H1 (cell line): ENCODE results near the gene COX18. TPM values are rescaled to one million over a fixed set of nuclear protein-coding genes. Genes with fewer than 3 reads are reported as not detected.

Experiments
- CTCF ChIA-PET: fragments of 300-600 bp; sonication (Branson Sonifier 250); formaldehyde crosslinking; loops from one replicate; lab custom pipeline; 2021; ENCODE audit not compliant: partially characterized antibody; lab: Charles Lee
- POLR2A ChIA-PET: fragments of 300-600 bp; sonication (Branson Sonifier 250); formaldehyde crosslinking; loops from one replicate; lab custom pipeline; 2021; ENCODE audit warnings: inconsistent platforms; ENCODE audit not compliant: partially characterized antibody; lab: Charles Lee
- DNase-seq, 2 experiments: peaks; one replicate each; pipeline versions ENCODE4 v3.0.0 to v3.0.0-alpha.2; 2010 to 2022; ENCODE audit warnings: low spot score in 2 of 2, low read depth in 1 of 2, mixed read lengths in 1 of 2
- FAIRE-seq: peaks from 2 replicates; lab custom pipeline; 2011; peaks lifted over from hg19 to GRCh38; lab: Jason Lieb, UNC
- H2AFZ ChIP-seq: 2 replicates; pipeline ENCODE4 v1.8.1; 2012; ENCODE audit warnings: low read length, inconsistent platforms
- H2AK5ac ChIP-seq: 2 replicates; pipeline ENCODE4 v1.6.1; 2013; ENCODE audit warnings: low read depth, low read length
- H2BK120ac ChIP-seq: replicated peaks from 2 replicates; pipeline ENCODE3; 2013; ENCODE audit warnings: low read depth, low read length, inconsistent platforms
- H2BK12ac ChIP-seq: 2 replicates; pipeline ENCODE4 v1.6.1; 2013; ENCODE audit warnings: low read depth, low read length
- H2BK15ac ChIP-seq: 2 replicates; pipeline ENCODE4 v1.6.1; 2013; ENCODE audit warnings: low read length
- H2BK20ac ChIP-seq: 2 replicates; pipeline ENCODE4 v1.6.1; 2013; ENCODE audit warnings: low read length
- H2BK5ac ChIP-seq: 2 replicates; pipeline ENCODE4 v1.6.1; 2013; ENCODE audit warnings: low read depth, low read length
- H3K14ac ChIP-seq: 2 replicates; pipeline ENCODE4 v1.6.1; 2013; ENCODE audit warnings: inconsistent platforms; ENCODE audit not compliant: insufficient read length
- H3K18ac ChIP-seq: 2 replicates; pipeline ENCODE4 v1.6.1; 2013; ENCODE audit warnings: low read length; ENCODE audit errors: extremely low read depth
- H3K23ac ChIP-seq: 2 replicates; pipeline ENCODE4 v1.6.1; 2013; ENCODE audit warnings: inconsistent platforms; ENCODE audit not compliant: insufficient read length
- H3K23me2 ChIP-seq: 2 replicates; pipeline ENCODE4 v1.6.1; 2013; ENCODE audit warnings: low read depth, low read length
- H3K27ac ChIP-seq: 2 replicates; pipeline ENCODE4 v1.6.1; 2011; ENCODE audit warnings: low read depth, low read length, inconsistent platforms
- H3K27me3 ChIP-seq, 4 experiments: replicated peaks in 1 of 4; 1 replicate in 1 of 4; 2 replicates in 3 of 4; pipeline versions ENCODE4 v1.6.1 to v1.8.1; 2011 to 2013; ENCODE audit warnings: low read length in 3 of 4, mild to moderate bottlenecking in 3 of 4, inconsistent platforms in 2 of 4, mixed read lengths in 2 of 4, moderate library complexity in 1 of 4; ENCODE audit not compliant: control insufficient read depth in 3 of 4, insufficient read depth in 3 of 4; ENCODE audit errors: extremely low read depth in 1 of 4
- H3K36me3 ChIP-seq, 4 experiments: 2 replicates each; pipeline versions ENCODE4 v1.6.1 to v1.8.1; 2011 to 2013; ENCODE audit warnings: mild to moderate bottlenecking in 4 of 4, low read length in 3 of 4, moderate library complexity in 2 of 4, control low read depth in 1 of 4, inconsistent platforms in 1 of 4; ENCODE audit not compliant: insufficient read depth in 4 of 4, control insufficient read depth in 2 of 4
- H3K4ac ChIP-seq: replicated peaks from 2 replicates; pipeline ENCODE3; 2013; ENCODE audit warnings: low read length, low read depth, mixed read lengths, inconsistent platforms; ENCODE audit not compliant: insufficient read length
- H3K4me1 ChIP-seq, 4 experiments: replicated peaks in 1 of 4; 1 replicate in 1 of 4; 2 replicates in 3 of 4; pipeline versions ENCODE4 v1.6.1 to v1.8.1; 2011 to 2013; ENCODE audit warnings: low read length in 3 of 4, inconsistent platforms in 2 of 4, mixed read lengths in 1 of 4; ENCODE audit not compliant: insufficient read depth in 4 of 4, control insufficient read depth in 3 of 4
- H3K4me2 ChIP-seq, 2 experiments: 2 replicates each; pipeline versions ENCODE4 v1.6.1 to v1.8.1; 2011 to 2013; ENCODE audit warnings: low read depth in 2 of 2, low read length in 2 of 2, control low read depth in 1 of 2, inconsistent platforms in 1 of 2, mild to moderate bottlenecking in 1 of 2; ENCODE audit not compliant: insufficient read depth in 1 of 2
- H3K4me3 ChIP-seq, 4 experiments: fragments of 200-600, 300-600 bp in 1 of 4; sonication (generic), shearing (Covaris generic), sonication (Bioruptor Twin) in 1 of 4; 2 replicates each; pipeline versions ENCODE4 v1.5.1 to v1.8.1; 2011 to 2016; ENCODE audit warnings: low read length in 4 of 4, low read depth in 3 of 4, control low read depth in 2 of 4, inconsistent platforms in 2 of 4, mild to moderate bottlenecking in 2 of 4, mixed read lengths in 1 of 4, moderate library complexity in 1 of 4; ENCODE audit not compliant: insufficient read depth in 2 of 4; ENCODE audit errors: extremely low read depth in 1 of 4
- H3K56ac ChIP-seq: replicated peaks from 2 replicates; pipeline ENCODE3; 2013; ENCODE audit warnings: low read depth, mild to moderate bottlenecking, mixed read lengths, low read length, inconsistent platforms; ENCODE audit not compliant: insufficient read length
- H3K79me1 ChIP-seq: 2 replicates; pipeline ENCODE4 v1.6.1; 2013; ENCODE audit warnings: low read depth, low read length, control low read depth
- H3K79me2 ChIP-seq, 2 experiments: 2 replicates each; pipeline versions ENCODE4 v1.6.1 to v1.8.1; 2012 to 2013; ENCODE audit warnings: low read length in 2 of 2, mild to moderate bottlenecking in 2 of 2, inconsistent platforms in 1 of 2; ENCODE audit not compliant: insufficient read depth in 2 of 2, control insufficient read depth in 1 of 2
- H3K9ac ChIP-seq, 4 experiments: replicated peaks in 1 of 4; 1 replicate in 1 of 4; 2 replicates in 3 of 4; pipeline versions ENCODE4 v1.6.1 to v1.8.1; 2011 to 2013; ENCODE audit warnings: low read depth in 3 of 4, low read length in 3 of 4, control low read depth in 2 of 4, mild to moderate bottlenecking in 2 of 4, moderate library complexity in 2 of 4, inconsistent platforms in 1 of 4; ENCODE audit errors: extremely low read depth in 1 of 4
- H3K9me3 ChIP-seq, 2 experiments: 2 replicates each; pipeline versions ENCODE4 v1.6.1 to v1.8.1; 2012 to 2013; ENCODE audit warnings: mild to moderate bottlenecking in 2 of 2, moderate library complexity in 2 of 2, control low read depth in 1 of 2, inconsistent platforms in 1 of 2, low read depth in 1 of 2, low read length in 1 of 2, mixed read lengths in 1 of 2; ENCODE audit not compliant: insufficient read depth in 2 of 2
- H4K20me1 ChIP-seq, 2 experiments: replicated peaks in 1 of 2; 2 replicates each; pipeline versions ENCODE3 to v1.8.1; 2011 to 2013; ENCODE audit warnings: inconsistent platforms in 2 of 2, low read length in 2 of 2, mild to moderate bottlenecking in 1 of 2; ENCODE audit not compliant: insufficient read depth in 2 of 2, control insufficient read depth in 1 of 2
- H4K5ac ChIP-seq: 2 replicates; pipeline ENCODE4 v1.6.1; 2013; ENCODE audit warnings: low read length, low read depth, mixed read lengths, inconsistent platforms; ENCODE audit not compliant: insufficient read length
- H4K8ac ChIP-seq: 2 replicates; pipeline ENCODE4 v1.8.0; 2013; ENCODE audit warnings: mild to moderate bottlenecking, moderate library complexity, low read length, inconsistent platforms; ENCODE audit not compliant: insufficient read depth; ENCODE audit errors: extremely low read depth
- H4K91ac ChIP-seq: replicated peaks from 2 replicates; pipeline ENCODE3; 2013; ENCODE audit warnings: low read length, mixed read lengths, inconsistent platforms; ENCODE audit not compliant: insufficient read length
- ATF3 ChIP-seq: IDR thresholded peaks from 2 replicates; pipeline ENCODE4 v1.6.1; 2011; ENCODE audit warnings: low read depth, mild to moderate bottlenecking, low read length; ENCODE audit not compliant: insufficient read depth
- BCL11A ChIP-seq, 2 experiments: IDR thresholded peaks; one replicate each; pipeline ENCODE4 v1.6.1; 2011; ENCODE audit warnings: low read depth in 2 of 2, low read length in 2 of 2, mild to moderate bottlenecking in 2 of 2
- CBX5 ChIP-seq: fragments of 300-800, 300-1000 bp; sonication (generic); IDR thresholded peaks from 2 replicates; pipeline ENCODE4 v1.7.1; 2016; ENCODE audit warnings: antibody characterized with exemption, low read length, low read depth
- GTF2F1 ChIP-seq: IDR thresholded peaks from 2 replicates; pipeline ENCODE4 v1.6.1; 2012; ENCODE audit warnings: low read depth, low read length, improper control_type of control experiment, borderline replicate concordance
- HDAC2 ChIP-seq, 2 experiments: fragments of 300-600 bp in 1 of 2; sonication (generic) in 1 of 2; IDR thresholded peaks; 2 replicates each; pipeline ENCODE4 v1.6.1; 2011 to 2012; ENCODE audit warnings: low read depth in 2 of 2, low read length in 2 of 2, mild to moderate bottlenecking in 2 of 2, moderate library complexity in 2 of 2, borderline replicate concordance in 1 of 2, inconsistent platforms in 1 of 2
- JUN ChIP-seq: IDR thresholded peaks from 2 replicates; pipeline ENCODE4 v1.6.1; 2011; ENCODE audit warnings: low read depth, mild to moderate bottlenecking, improper control_type of control experiment, low read length
- SAP30 ChIP-seq: fragments of 300-600 bp; sonication (generic); IDR thresholded peaks from 2 replicates; pipeline ENCODE4 v1.7.1; 2012; ENCODE audit warnings: low read length, moderate library complexity, mild to moderate bottlenecking, inconsistent platforms; ENCODE audit not compliant: insufficient read depth, insufficient replicate concordance
- SUZ12 ChIP-seq: fragments of 200-600 bp; sonication (generic); IDR thresholded peaks from 2 replicates; pipeline ENCODE4 v1.6.1; 2012; ENCODE audit warnings: mild to moderate bottlenecking, inconsistent platforms, low read length, moderate library complexity, mixed read lengths
- WGBS, 2 experiments: shearing (Covaris generic) in 1 of 2; methylation state at CpG; one replicate each; pipeline versions ENCODE4 v1.1.6 to v1.1.7; 2013 to 2015; ENCODE audit warnings: low lambda C conversion rate in 2 of 2, mixed read lengths in 2 of 2, inconsistent platforms in 1 of 2, low coverage in 1 of 2, missing lambda C conversion rate in 1 of 2; ENCODE audit not compliant: insufficient replicate concordance in 2 of 2, insufficient coverage in 1 of 2, insufficient read length in 1 of 2; ENCODE audit errors: extremely low coverage in 1 of 2, missing lambda C conversion rate in 1 of 2; 5-methylcytosine and 5-hydroxymethylcytosine counted together
- polyA plus RNA-seq, 7 experiments: library from polyadenylated mRNA; depleted of rRNA in 3 of 7; stranded (reverse) in 5 of 7; unstranded in 2 of 7; fragments of >200 nt in 5 of 7; fragments of 200-250 nt in 2 of 7; gene quantifications; 1 replicate in 5 of 7; 2 replicates in 1 of 7; 4 replicates in 1 of 7; pipeline versions ENCODE4 v1.2.1 to v1.2.3, GENCODE V29; 2011 to 2013; ENCODE audit warnings: missing spikeins in 2 of 7, mixed read lengths in 2 of 7
- total RNA-seq: library from RNA; stranded (reverse); fragmentation: NEBNext Ultra II Directional; extraction: Animal tissue kit (Norgen Biotek cat#: 25700); gene quantifications from 2 replicates; pipeline ENCODE4 v1.2.1, GENCODE V29; 2021
- TF ChIP-seq, protein P1 (sequence below): IDR thresholded peaks from 2 replicates; pipeline ENCODE4 v1.6.1; 2012; ENCODE audit warnings: inconsistent platforms
- TF ChIP-seq, protein P2 (sequence below), 3 experiments: IDR thresholded peaks; 1 replicate in 2 of 3; 2 replicates in 1 of 3; pipeline versions ENCODE4 v1.5.1 to v1.6.1; 2011; ENCODE audit warnings: low read length in 3 of 3, mild to moderate bottlenecking in 3 of 3, inconsistent platforms in 2 of 3, low read depth in 1 of 3, moderate library complexity in 1 of 3; ENCODE audit not compliant: insufficient read depth in 1 of 3; ENCODE audit errors: control extremely low read depth in 1 of 3

The COX18 gene
- total and polyA plus RNA-seq, 2 of the 8 experiments (the other 6 are each of a cell fraction or from before 2014, with no cell fraction given), result 23.0 to 23.7 TPM

DNA sequence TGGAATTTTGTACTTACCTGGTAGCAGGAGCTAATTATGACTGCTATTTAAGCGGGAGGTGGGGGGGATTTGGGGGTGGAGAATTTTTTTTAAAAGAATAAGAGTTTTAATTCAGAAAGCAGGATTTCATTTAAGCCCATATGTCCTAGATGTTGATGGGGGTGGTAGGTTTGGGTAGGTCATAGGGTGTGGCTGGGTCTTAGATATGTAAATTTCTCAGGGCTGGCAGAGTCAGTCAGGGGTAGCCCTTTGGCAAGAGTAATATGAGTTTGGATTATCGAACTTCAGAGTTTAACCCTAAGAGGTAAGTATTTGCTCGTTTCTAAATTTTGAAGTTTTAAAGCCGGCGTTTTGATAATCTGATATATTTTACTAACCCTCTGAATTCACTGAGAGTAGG, 35.2 kb upstream of the COX18 start:
- Histone ChIP-seq H3K4ac (no peak overlapping the region), H3K9ac (no peak overlapping the region), H3K14ac (no peak overlapping the region), H3K27me3 (no peaks in the 10 kb centered on the region), H4K91ac (no peak overlapping the region), H2BK15ac (no peak overlapping the region), H3K56ac (no peak overlapping the region), H3K79me2 (no peaks in the 10 kb centered on the region), H2AFZ (no peak overlapping the region), H2AK5ac (no peak overlapping the region), H3K27ac (no peak overlapping the region), H3K4me3 (no peak overlapping the region), H3K9me3 (no peaks in the 10 kb centered on the region), H4K8ac (no peak overlapping the region), H4K5ac (no peak overlapping the region), H2BK12ac (no peak overlapping the region), H2BK5ac (no peak overlapping the region), H3K36me3 (peaks cover 0 to 36% (median 18%) of the 10 kb centered on the region in 4 experiments; a peak in 7 of 8 replicates), H3K4me2 (no peak overlapping the region), H3K23me2 (no peaks in the 10 kb centered on the region), H3K4me1 (peaks cover 0 to 6% (median 0%) of the 10 kb centered on the region in 4 experiments; a peak in 1 of 7 replicates), H3K23ac (no peak overlapping the region), H3K79me1 (no peaks in the 10 kb centered on the region), H2BK120ac (no peak overlapping the region), H4K20me1 (peaks cover 0 to 2% of the 10 kb centered on the region in 2 experiments), H3K18ac (no peak overlapping the region), H2BK20ac (no peak overlapping the region)
- ChIA-PET CTCF (interaction anchor here (0.7 to 0.9 kb wide), 2 partner anchors 16 to 24 kb away, joined by 4 read pairs; no protein-coding TSS in a partner anchor), POLR2A (no interaction called here)
- FAIRE-seq (no peak), DNase-seq (no peak)
- 90 to 100% methylated on average over 1 to 5 of the region's 5 CpGs for WGBS, 2 experiments
- TF ChIP-seq GTF2F1 (no peak), SUZ12 (no peak), CBX5 (no peak), SAP30 (no peak), JUN (no peak), ATF3 (no peak), HDAC2 (IDR thresholded peaks at IDR 0.05; ENCODE audit: borderline replicate concordance in 1 of 2, low read depth in 2 of 2, low read length in 2 of 2) (no peak), BCL11A (IDR thresholded peaks at IDR 0.05; ENCODE audit: low read depth in 2 of 2, low read length in 2 of 2) (no peak)
- TF ChIP-seq, protein P1, sequence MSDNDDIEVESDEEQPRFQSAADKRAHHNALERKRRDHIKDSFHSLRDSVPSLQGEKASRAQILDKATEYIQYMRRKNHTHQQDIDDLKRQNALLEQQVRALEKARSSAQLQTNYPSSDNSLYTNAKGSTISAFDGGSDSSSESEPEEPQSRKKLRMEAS, result no peak
- TF ChIP-seq, protein P2, sequence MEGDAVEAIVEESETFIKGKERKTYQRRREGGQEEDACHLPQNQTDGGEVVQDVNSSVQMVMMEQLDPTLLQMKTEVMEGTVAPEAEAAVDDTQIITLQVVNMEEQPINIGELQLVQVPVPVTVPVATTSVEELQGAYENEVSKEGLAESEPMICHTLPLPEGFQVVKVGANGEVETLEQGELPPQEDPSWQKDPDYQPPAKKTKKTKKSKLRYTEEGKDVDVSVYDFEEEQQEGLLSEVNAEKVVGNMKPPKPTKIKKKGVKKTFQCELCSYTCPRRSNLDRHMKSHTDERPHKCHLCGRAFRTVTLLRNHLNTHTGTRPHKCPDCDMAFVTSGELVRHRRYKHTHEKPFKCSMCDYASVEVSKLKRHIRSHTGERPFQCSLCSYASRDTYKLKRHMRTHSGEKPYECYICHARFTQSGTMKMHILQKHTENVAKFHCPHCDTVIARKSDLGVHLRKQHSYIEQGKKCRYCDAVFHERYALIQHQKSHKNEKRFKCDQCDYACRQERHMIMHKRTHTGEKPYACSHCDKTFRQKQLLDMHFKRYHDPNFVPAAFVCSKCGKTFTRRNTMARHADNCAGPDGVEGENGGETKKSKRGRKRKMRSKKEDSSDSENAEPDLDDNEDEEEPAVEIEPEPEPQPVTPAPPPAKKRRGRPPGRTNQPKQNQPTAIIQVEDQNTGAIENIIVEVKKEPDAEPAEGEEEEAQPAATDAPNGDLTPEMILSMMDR (IDR thresholded peaks at IDR 0.05; ENCODE audit: control extremely low read depth in 1 of 3, insufficient read depth in 1 of 3, low read depth in 1 of 3, low read length in 3 of 3), result no peak
